Peyer's patch (tissue), 4 donors: ENCODE results near the gene PPP1R3C. TPM values are rescaled to one million over a fixed set of nuclear protein-coding genes. Genes with fewer than 3 reads are reported as not detected.

Experiments
- DNase-seq, 3 donors: peaks; one replicate each; pipeline ENCODE4 v3.0.0-alpha.2; 2017 to 2019
- H3K27ac ChIP-seq, 4 donors: fragments of 200-600 bp; sonication (generic); one replicate each; pipeline ENCODE4 v1.5.1; 2016 to 2019
- H3K27me3 ChIP-seq, 2 donors: fragments of 200-600 bp; sonication (generic); one replicate each; pipeline ENCODE4 v1.5.1; 2019
- H3K36me3 ChIP-seq, 3 donors: fragments of 200-600 bp; sonication (generic); one replicate each; pipeline ENCODE4 v1.5.1; 2016 to 2019
- H3K4me1 ChIP-seq, 4 donors: fragments of 200-600 bp; sonication (generic); one replicate each; pipeline ENCODE4 v1.5.1; 2016 to 2019
- H3K4me3 ChIP-seq, 4 donors: fragments of 200-600 bp; sonication (generic); 1 replicate in 3 of 4; 2 replicates in 1 of 4; pipeline ENCODE4 v1.5.1; 2016 to 2019; ENCODE audit warnings: mild to moderate bottlenecking in 1 of 4
- H3K9me3 ChIP-seq, 4 donors: fragments of 200-600 bp; sonication (generic); one replicate each; pipeline ENCODE4 v1.5.1; 2016 to 2019; ENCODE audit warnings: mild to moderate bottlenecking in 1 of 4
- CTCF ChIP-seq, 6 experiments: fragments of 450-650 bp in 4 of 6; fragments of 200-600 bp in 2 of 6; sonication (generic) in 1 of 6; IDR thresholded peaks; one replicate each; pipeline ENCODE4 v1.5.1; 2017 to 2019; ENCODE audit warnings: antibody characterized with exemption in 6 of 6, mild to moderate bottlenecking in 3 of 6, moderate library complexity in 1 of 6
- POLR2A ChIP-seq, 2 donors: fragments of 450-650 bp; IDR thresholded peaks; one replicate each; pipeline ENCODE4 v1.5.1; 2017; ENCODE audit warnings: antibody characterized with exemption in 2 of 2, mild to moderate bottlenecking in 2 of 2, moderate library complexity in 2 of 2
- total RNA-seq, 4 donors: library from RNA; depleted of rRNA; stranded (reverse); fragments of >200 nt; gene quantifications; one replicate each; pipeline ENCODE4 v1.1.0, GENCODE V29; 2016

Gene PPP1R3C
- total RNA-seq, 4 donors from 2014 or later = 1.1 to 4.1 (median 1.6) TPM

DNA sequence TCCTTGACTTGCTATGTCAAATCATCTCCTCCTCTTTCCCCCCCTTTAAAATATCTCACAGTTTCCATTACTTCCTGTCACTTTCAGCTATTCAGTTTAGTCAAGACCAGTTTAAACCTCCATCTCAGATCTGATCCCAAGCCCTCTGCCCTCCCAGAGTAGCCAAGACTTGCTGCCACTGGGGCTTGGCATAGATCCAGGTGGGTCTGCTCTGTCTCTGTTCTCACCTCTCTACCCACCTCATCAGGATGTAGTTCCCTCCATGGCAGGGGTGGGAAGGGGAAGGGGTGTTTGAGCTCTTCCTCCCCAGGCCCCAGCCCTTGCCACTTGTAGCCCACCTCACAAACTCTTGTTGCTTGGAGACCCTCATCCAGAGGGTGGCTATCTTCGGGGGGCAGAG is 22.0 kb downstream of the PPP1R3C start:
- no peak for DNase-seq
- Histone ChIP-seq H3K9me3 (no peaks in the 10 kb centered on the region), H3K4me3 (no peak overlapping the region), H3K4me1 (no peaks in the 10 kb centered on the region), H3K36me3 (no peaks in the 10 kb centered on the region), H3K27me3 (no peaks in the 10 kb centered on the region), H3K27ac (peak overlapping the region in 1 of 4 donors; percentile 28)
- no peak for TF ChIP-seq CTCF (IDR thresholded peaks at IDR 0.05)
- no peak for TF ChIP-seq POLR2A (IDR thresholded peaks at IDR 0.05)

GRCh38 chr10:91610444-91610843 is 22.4 kb downstream of the PPP1R3C start:
- H3K4me3 ChIP-seq = no peak overlapping the region
- no peak for DNase-seq
- H3K27me3 ChIP-seq = no peaks in the 10 kb centered on the region
- no peaks in the 10 kb centered on the region for H3K36me3 ChIP-seq
- no peaks in the 10 kb centered on the region for H3K9me3 ChIP-seq
- H3K4me1 ChIP-seq = no peaks in the 10 kb centered on the region
- no peak for TF ChIP-seq POLR2A (IDR thresholded peaks at IDR 0.05)
- TF ChIP-seq CTCF (IDR thresholded peaks at IDR 0.05) = no peak
- H3K27ac ChIP-seq = no peak overlapping the region

DNA sequence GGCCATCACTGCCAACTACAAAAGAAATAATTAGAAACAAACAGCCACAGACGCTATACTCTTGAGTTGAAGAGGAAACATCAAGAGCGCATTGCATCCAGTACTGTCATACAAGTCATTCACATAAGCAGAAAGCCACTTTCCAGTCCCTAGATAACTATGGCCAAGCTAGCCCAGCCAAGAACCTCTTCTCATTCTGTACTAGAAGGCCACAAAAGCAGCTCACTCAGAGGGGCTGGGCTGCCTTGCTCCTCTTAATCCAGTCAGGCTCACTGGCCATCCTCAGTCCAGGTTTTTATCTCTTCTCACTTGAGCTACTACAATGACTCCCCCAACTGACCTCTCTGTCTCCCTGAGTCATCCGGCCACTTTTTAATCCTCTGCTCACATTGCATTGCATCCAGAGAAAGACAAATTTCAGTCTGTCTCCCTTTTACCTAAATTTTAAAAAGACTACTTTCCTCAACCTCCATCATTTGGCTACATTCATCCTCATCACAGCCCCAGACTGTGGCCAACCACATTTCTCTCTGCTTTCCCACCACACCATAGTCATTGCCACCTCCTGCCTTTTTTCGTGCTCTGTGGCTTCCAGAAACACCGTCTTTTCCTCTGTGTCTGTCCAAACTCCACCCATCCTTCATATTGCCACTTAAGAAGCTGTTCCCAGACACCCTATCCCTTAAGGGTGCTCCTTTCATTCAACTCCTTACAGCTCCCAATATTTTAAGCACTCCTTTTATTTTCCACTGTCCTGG is 25.0 kb downstream of the PPP1R3C start:
- TF ChIP-seq POLR2A (IDR thresholded peaks at IDR 0.05) (no peak), CTCF (IDR thresholded peaks at IDR 0.05) (no peak)
- no peak overlapping the region for H3K4me3 ChIP-seq
- no peaks in the 10 kb centered on the region for H3K27me3 ChIP-seq
- H3K27ac ChIP-seq = peak overlapping the region in 3 of 4 donors; percentile 27 to 58 (median 49)
- no peaks in the 10 kb centered on the region for H3K9me3 ChIP-seq
- no peaks in the 10 kb centered on the region for H3K36me3 ChIP-seq
- no peaks in the 10 kb centered on the region for H3K4me1 ChIP-seq
- DNase-seq = no peak

GRCh38 chr10:91605968-91606367 is 26.9 kb downstream of the PPP1R3C start:
- TF ChIP-seq POLR2A (IDR thresholded peaks at IDR 0.05) (no peak), CTCF (IDR thresholded peaks at IDR 0.05) (no peak)
- no peak overlapping the region for H3K27ac ChIP-seq
- DNase-seq = no peak
- H3K36me3 ChIP-seq = no peaks in the 10 kb centered on the region
- H3K27me3 ChIP-seq = no peaks in the 10 kb centered on the region
- no peak overlapping the region for H3K4me3 ChIP-seq
- no peaks in the 10 kb centered on the region for H3K4me1 ChIP-seq
- no peaks in the 10 kb centered on the region for H3K9me3 ChIP-seq

DNA sequence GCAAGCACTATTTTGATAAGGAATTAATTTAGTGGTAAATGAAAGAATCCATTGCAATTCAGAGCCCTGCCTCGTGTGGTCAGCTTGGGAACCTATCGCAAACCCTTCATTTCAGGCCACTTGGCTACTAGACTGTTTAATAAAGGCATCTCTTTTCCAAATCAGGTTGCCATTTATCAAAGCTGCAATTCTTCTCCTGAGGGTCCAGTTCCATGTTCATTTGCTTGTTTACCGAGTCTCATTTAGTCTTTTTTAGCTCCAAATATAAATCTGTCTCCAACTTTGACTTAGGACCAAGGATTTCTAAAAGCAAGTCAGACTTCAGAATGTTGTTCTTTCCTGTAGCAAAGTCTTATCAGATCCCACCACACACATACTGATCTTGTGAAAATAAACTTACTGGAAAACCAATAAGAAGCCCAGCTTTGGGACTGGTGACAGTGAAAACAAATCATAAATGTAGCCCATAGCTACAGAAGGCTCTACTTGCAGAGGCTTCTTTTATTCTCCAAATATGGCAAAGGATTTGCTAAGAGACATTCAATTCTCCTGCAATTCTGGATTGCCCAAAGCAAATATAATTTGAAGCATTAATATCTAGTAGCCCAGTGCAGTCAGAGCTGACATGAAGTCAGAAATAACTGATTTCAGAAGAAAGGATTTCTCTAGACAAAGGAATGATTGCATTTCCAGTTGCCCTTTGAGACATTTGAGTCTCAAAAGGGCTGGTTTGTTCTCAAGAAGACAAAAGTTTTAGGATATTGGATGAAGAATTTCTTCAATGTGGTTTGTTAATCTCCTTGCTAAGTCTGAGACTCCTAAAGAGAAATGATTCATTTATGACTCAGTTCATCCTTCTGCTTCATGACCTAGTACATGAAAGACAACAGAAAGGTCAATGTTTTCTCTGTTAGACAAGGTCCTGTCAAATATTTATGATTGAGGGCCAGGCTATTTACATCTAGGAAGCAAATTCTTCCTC is 28.0 kb downstream of the PPP1R3C start:
- no peak for DNase-seq
- Histone ChIP-seq H3K9me3 (no peaks in the 10 kb centered on the region), H3K4me1 (no peaks in the 10 kb centered on the region), H3K27me3 (no peaks in the 10 kb centered on the region), H3K27ac (peak overlapping the region in 1 of 4 donors; percentile 38), H3K36me3 (no peaks in the 10 kb centered on the region), H3K4me3 (no peak overlapping the region)
- no peak for TF ChIP-seq POLR2A (IDR thresholded peaks at IDR 0.05)
- TF ChIP-seq CTCF (IDR thresholded peaks at IDR 0.05) = no peak
